Endothelial cell of umbilical vein (primary cell): ENCODE data around the gene DEPDC4. TPM values are rescaled to one million over a fixed set of nuclear protein-coding genes. Genes with fewer than 3 reads are reported as not detected.

ENCODE experiments used
- BruUV-seq: library from RNA; stranded (reverse); fragments of 400-500 nt; replicated peaks from 2 replicates; lab custom pipeline; 2021; lab: Mats Ljungman, UMichigan
- CTCF ChIA-PET: fragments of 300-600, 350-600 bp; sonication (Branson Sonifier 250); formaldehyde crosslinking; loops from one replicate; lab custom pipeline; 2021; ENCODE audit warnings: antibody characterized with exemption, inconsistent platforms; lab: Charles Lee
- POLR2A ChIA-PET: fragments of 300-600, 350-600 bp; sonication (Branson Sonifier 250); formaldehyde crosslinking; loops from one replicate; lab custom pipeline; 2021; ENCODE audit warnings: antibody characterized with exemption, inconsistent platforms; lab: Charles Lee
- DNase-seq: peaks from one replicate; pipeline ENCODE4 v3.0.0-alpha.2; 2011; ENCODE audit warnings: low read depth, low spot score
- FAIRE-seq: peaks from 2 replicates; lab custom pipeline; 2011; peaks lifted over from hg19 to GRCh38; lab: Jason Lieb, UNC
- H2AFZ ChIP-seq: 2 replicates; pipeline ENCODE4 v1.6.0; 2012; ENCODE audit warnings: low read depth, low read length, control low read depth, inconsistent platforms
- H3K27ac ChIP-seq: 2 replicates; pipeline ENCODE4 v1.5.1; 2011; ENCODE audit warnings: low read depth, mild to moderate bottlenecking, control low read depth, low read length, moderate library complexity; ENCODE audit not compliant: insufficient read depth
- H3K27me3 ChIP-seq, 2 experiments: 2 replicates each; pipeline versions ENCODE4 v1.6.0 to v1.6.1; 2011; ENCODE audit warnings: low read length in 2 of 2, mixed read lengths in 1 of 2; ENCODE audit not compliant: control insufficient read depth in 2 of 2, insufficient read depth in 2 of 2
- H3K36me3 ChIP-seq, 2 experiments: 2 replicates in 1 of 2; 3 replicates in 1 of 2; pipeline ENCODE4 v1.5.1; 2011; ENCODE audit warnings: low read length in 2 of 2, mild to moderate bottlenecking in 1 of 2, moderate library complexity in 1 of 2; ENCODE audit not compliant: control insufficient read depth in 2 of 2, insufficient read depth in 2 of 2; ENCODE audit errors: extremely low read depth in 1 of 2
- H3K4me1 ChIP-seq: 3 replicates; pipeline ENCODE4 v1.5.1; 2011; ENCODE audit warnings: mild to moderate bottlenecking, low read length; ENCODE audit not compliant: control insufficient read depth, insufficient read depth; ENCODE audit errors: extremely low read depth
- H3K4me2 ChIP-seq: 2 replicates; pipeline ENCODE4 v1.6.1; 2011; ENCODE audit warnings: low read length, control low read depth, mixed read lengths; ENCODE audit not compliant: insufficient read depth
- H3K4me3 ChIP-seq, 3 experiments: fragments of 200-600 bp in 1 of 3; sonication (generic), shearing (Covaris generic) in 1 of 3; replicated peaks in 1 of 3; 2 replicates each; pipeline ENCODE4 v1.5.1; 2011 to 2016; ENCODE audit warnings: control low read depth in 3 of 3, low read length in 3 of 3, mild to moderate bottlenecking in 2 of 3, inconsistent platforms in 1 of 3, low read depth in 1 of 3, moderate library complexity in 1 of 3; ENCODE audit not compliant: insufficient read depth in 1 of 3
- H3K79me2 ChIP-seq: 2 replicates; pipeline ENCODE4 v1.6.0; 2012; ENCODE audit warnings: low read length, inconsistent platforms; ENCODE audit not compliant: control insufficient read depth, insufficient read depth
- H3K9ac ChIP-seq: replicated peaks from 2 replicates; pipeline ENCODE3; 2011; ENCODE audit warnings: low read length, control low read depth; ENCODE audit not compliant: insufficient read depth; ENCODE audit errors: extremely low read depth
- H3K9me1 ChIP-seq: replicated peaks from 3 replicates; pipeline ENCODE4 v1.6.0; 2011; ENCODE audit warnings: mild to moderate bottlenecking, low read length; ENCODE audit not compliant: control insufficient read depth, insufficient read depth; ENCODE audit errors: extremely low read depth
- H3K9me3 ChIP-seq: replicated peaks from 2 replicates; pipeline ENCODE4 v1.5.1; 2012; ENCODE audit warnings: low read length, inconsistent platforms; ENCODE audit not compliant: control insufficient read depth, insufficient read depth
- H4K20me1 ChIP-seq: replicated peaks from 2 replicates; pipeline ENCODE3; 2011; ENCODE audit warnings: mild to moderate bottlenecking, low read length; ENCODE audit not compliant: control insufficient read depth, insufficient read depth; ENCODE audit errors: extremely low read depth
- EZH2 ChIP-seq: IDR thresholded peaks from 2 replicates; pipeline ENCODE4 v1.6.1; 2012; ENCODE audit warnings: borderline replicate concordance, low read depth, mild to moderate bottlenecking, moderate library complexity, low read length, inconsistent platforms; ENCODE audit not compliant: severe bottlenecking
- FOS ChIP-seq: IDR thresholded peaks from 2 replicates; pipeline ENCODE4 v1.6.1; 2011; ENCODE audit warnings: mild to moderate bottlenecking, low read length, moderate library complexity, borderline replicate concordance; ENCODE audit not compliant: insufficient read depth
- GATA2 ChIP-seq: IDR thresholded peaks from 2 replicates; pipeline ENCODE4 v1.7.0; 2011; ENCODE audit warnings: low read depth, mild to moderate bottlenecking, moderate library complexity, mixed read lengths, low read length; ENCODE audit not compliant: insufficient read length, insufficient read depth
- JUN ChIP-seq: IDR thresholded peaks from 2 replicates; pipeline ENCODE4 v1.6.1; 2011; ENCODE audit warnings: borderline replicate concordance, low read depth; ENCODE audit not compliant: insufficient read length, insufficient read depth
- MYC ChIP-seq: IDR thresholded peaks from one replicate; pipeline ENCODE4 v1.6.1; 2011; ENCODE audit warnings: mild to moderate bottlenecking, low read depth, low read length
- POLR2A ChIP-seq: IDR thresholded peaks from 2 replicates; pipeline ENCODE4 v1.6.1; 2012; ENCODE audit warnings: low read depth, mild to moderate bottlenecking, control low read depth, low read length
- POLR2AphosphoS5 ChIP-seq: IDR thresholded peaks from 2 replicates; pipeline ENCODE4 v1.6.1; 2012; ENCODE audit warnings: low read depth, mild to moderate bottlenecking, control low read depth, low read length, moderate library complexity; ENCODE audit not compliant: insufficient read depth
- dilution Hi-C: fragments of 300-500 bp; cut with MboI; formaldehyde crosslinking; loops from one replicate; pipeline ENCODE4 v1.15.0; 2019; ENCODE audit warnings: low sequenced_read_pairs; ENCODE audit not compliant: extremely low pct_ligation_motif_present
- intact Hi-C: fragments of 100-400 bp; cut with micrococcal nuclease; formaldehyde crosslinking; loops from one replicate; pipeline ENCODE4 v1.10.0; 2022
- polyA plus RNA-seq, 4 experiments: library from polyadenylated mRNA; depleted of rRNA in 3 of 4; stranded (reverse) in 3 of 4; unstranded in 1 of 4; fragments of >200 nt; gene quantifications; 2 replicates each; pipeline versions ENCODE4 v1.2.1 to v1.2.3, GENCODE V29; 2011 to 2012; ENCODE audit warnings: missing spikeins in 1 of 4
- total RNA-seq: library from RNA; stranded (reverse); gene quantifications from 2 replicates; pipeline ENCODE4 v1.2.3, GENCODE V29; 2021
- TF ChIP-seq, protein P1 (sequence below), 2 donors: IDR thresholded peaks; 1 replicate in 1 of 2; 2 replicates in 1 of 2; pipeline ENCODE4 v1.5.1; 2011; ENCODE audit warnings: low read length in 2 of 2, mild to moderate bottlenecking in 2 of 2, moderate library complexity in 2 of 2, control low read depth in 1 of 2, inconsistent platforms in 1 of 2, low read depth in 1 of 2; ENCODE audit not compliant: insufficient read depth in 1 of 2; ENCODE audit errors: extremely low read depth in 1 of 2
- TF ChIP-seq, protein P2 (sequence below): IDR thresholded peaks from 2 replicates; pipeline ENCODE4 v1.6.1; 2011; ENCODE audit not compliant: insufficient read depth, insufficient read length

Gene DEPDC4
- total and polyA plus RNA-seq, 2 donors (not counting 3 experiments of a cell fraction or from before 2014, with no cell fraction given) = 0.15 to 0.66 TPM

DNA sequence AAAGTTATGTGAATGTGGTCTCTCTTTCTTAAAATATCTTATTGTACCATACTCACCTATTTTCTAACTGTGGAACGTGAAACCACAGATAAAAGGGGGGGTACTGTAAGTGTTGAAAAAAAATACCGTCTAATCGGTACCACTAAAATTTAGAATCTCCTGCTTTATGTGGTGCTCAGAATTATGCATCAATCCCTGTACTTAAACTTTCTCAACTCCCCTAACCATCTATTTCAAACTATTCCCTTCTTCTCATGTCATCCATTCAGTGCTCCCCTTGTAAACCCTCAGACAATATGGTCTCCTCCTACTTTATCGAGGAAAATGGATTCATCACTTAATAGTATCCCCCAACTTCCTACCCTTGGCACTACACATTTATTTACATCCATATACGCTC is 23.7 kb downstream of the DEPDC4 start:
- no peak overlapping the region for H2AFZ ChIP-seq
- H3K79me2 ChIP-seq = no peaks in the 10 kb centered on the region
- no peaks in the 10 kb centered on the region for H3K36me3 ChIP-seq
- no peak overlapping the region for H3K9ac ChIP-seq
- POLR2A ChIA-PET = no interaction called here
- no peak for TF ChIP-seq EZH2
- TF ChIP-seq MYC = no peak
- no peak for TF ChIP-seq JUN
- TF ChIP-seq GATA2 = no peak
- TF ChIP-seq POLR2AphosphoS5 = no peak
- TF ChIP-seq, protein P1, sequence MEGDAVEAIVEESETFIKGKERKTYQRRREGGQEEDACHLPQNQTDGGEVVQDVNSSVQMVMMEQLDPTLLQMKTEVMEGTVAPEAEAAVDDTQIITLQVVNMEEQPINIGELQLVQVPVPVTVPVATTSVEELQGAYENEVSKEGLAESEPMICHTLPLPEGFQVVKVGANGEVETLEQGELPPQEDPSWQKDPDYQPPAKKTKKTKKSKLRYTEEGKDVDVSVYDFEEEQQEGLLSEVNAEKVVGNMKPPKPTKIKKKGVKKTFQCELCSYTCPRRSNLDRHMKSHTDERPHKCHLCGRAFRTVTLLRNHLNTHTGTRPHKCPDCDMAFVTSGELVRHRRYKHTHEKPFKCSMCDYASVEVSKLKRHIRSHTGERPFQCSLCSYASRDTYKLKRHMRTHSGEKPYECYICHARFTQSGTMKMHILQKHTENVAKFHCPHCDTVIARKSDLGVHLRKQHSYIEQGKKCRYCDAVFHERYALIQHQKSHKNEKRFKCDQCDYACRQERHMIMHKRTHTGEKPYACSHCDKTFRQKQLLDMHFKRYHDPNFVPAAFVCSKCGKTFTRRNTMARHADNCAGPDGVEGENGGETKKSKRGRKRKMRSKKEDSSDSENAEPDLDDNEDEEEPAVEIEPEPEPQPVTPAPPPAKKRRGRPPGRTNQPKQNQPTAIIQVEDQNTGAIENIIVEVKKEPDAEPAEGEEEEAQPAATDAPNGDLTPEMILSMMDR (IDR thresholded peaks at IDR 0.05; ENCODE audit: extremely low read depth in 1 of 2, insufficient read depth in 1 of 2, low read depth in 1 of 2, low read length in 2 of 2) = no peak
- TF ChIP-seq, protein P2, sequence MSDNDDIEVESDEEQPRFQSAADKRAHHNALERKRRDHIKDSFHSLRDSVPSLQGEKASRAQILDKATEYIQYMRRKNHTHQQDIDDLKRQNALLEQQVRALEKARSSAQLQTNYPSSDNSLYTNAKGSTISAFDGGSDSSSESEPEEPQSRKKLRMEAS = no peak
- TF ChIP-seq POLR2A = no peak
- no peak for TF ChIP-seq FOS
- intact Hi-C loops = no loop called here
- H4K20me1 ChIP-seq = no peaks in the 10 kb centered on the region
- DNase-seq (no peak), FAIRE-seq (no peak)
- BruUV-seq = no TSS peak
- dilution Hi-C loops = no loop called here
- H3K9me1 ChIP-seq = no peaks in the 10 kb centered on the region
- H3K4me2 ChIP-seq = no peak overlapping the region
- CTCF ChIA-PET = interaction anchor here (1.5 kb wide), 1 partner anchor 162 kb away, joined by 5 read pairs; no protein-coding TSS in a partner anchor
- H3K4me1 ChIP-seq = no peaks in the 10 kb centered on the region
- no peak overlapping the region for H3K4me3 ChIP-seq
- H3K27ac ChIP-seq = no peak overlapping the region
- H3K27me3 ChIP-seq = no peaks in the 10 kb centered on the region
- no peaks in the 10 kb centered on the region for H3K9me3 ChIP-seq
